ENCODE data around the gene TET1. TPM values are rescaled to one million over a fixed set of nuclear protein-coding genes. Genes with fewer than 3 reads are reported as not detected.

The TET1 gene
- total and polyA plus RNA-seq, 5 donors, result 0.32 to 5.2 (median 4.5) TPM

GRCh38 chr10:68550747-68551411 is 9.3 kb upstream of the TET1 start:
- 75% methylated on average over 5 of the region's 5 CpGs for WGBS
- H3K9me3 ChIP-seq (ENCODE audit: control insufficient read depth, low read length), result no peaks in the 10 kb centered on the region
- H3K4me3 ChIP-seq (ENCODE audit: low read length), result no peak overlapping the region
- intact Hi-C loops (cut with DNase I), result loop anchor here in 2 of 4 donors (10.0 kb wide), 2 partner anchors 174 to 344 kb away; partner anchors contain the start of gene CCAR1 (in 2 of the 2)
- DNase-seq (peak in 1 of 3 donors; percentile 22), ATAC-seq (peak; percentile 64 to 77)
- no peak overlapping the region for H3K27ac ChIP-seq (ENCODE audit: low read length)
- H3K4me1 ChIP-seq (ENCODE audit: control insufficient read depth, insufficient read depth, low read length), result no peaks in the 10 kb centered on the region
- no peaks in the 10 kb centered on the region for H3K27me3 ChIP-seq (ENCODE audit: control insufficient read depth, insufficient read depth)

- H3K27ac ChIP-seq (ENCODE audit: low read length), result no peak overlapping the region
- DNase-seq (no peak), ATAC-seq (no peak)
- intact Hi-C loops (cut with DNase I), result loop anchor here in 2 of 4 donors (10.0 kb wide), 2 partner anchors 172 to 342 kb away; partner anchors contain the start of gene CCAR1 (in 2 of the 2)
- no peak overlapping the region for H3K4me3 ChIP-seq (ENCODE audit: low read length)
- no peaks in the 10 kb centered on the region for H3K27me3 ChIP-seq (ENCODE audit: control insufficient read depth, insufficient read depth)
- no peaks in the 10 kb centered on the region for H3K4me1 ChIP-seq (ENCODE audit: control insufficient read depth, insufficient read depth, low read length)
- H3K9me3 ChIP-seq (ENCODE audit: control insufficient read depth, low read length), result no peaks in the 10 kb centered on the region
- 57% methylated on average over 6 of the region's 6 CpGs for WGBS
These were observed 7.0 kb upstream of the TET1 start for GRCh38 chr10:68553138-68553537.

- 86% methylated on average over 3 of the region's 3 CpGs for WGBS
- DNase-seq, result no peak
- Histone ChIP-seq H3K4me3 (ENCODE audit: low read length) (no peak overlapping the region), H3K4me1 (ENCODE audit: control insufficient read depth, insufficient read depth, low read length) (no peaks in the 10 kb centered on the region), H3K9me3 (ENCODE audit: control insufficient read depth, low read length) (no peaks in the 10 kb centered on the region), H3K27ac (ENCODE audit: low read length) (no peak overlapping the region), H3K27me3 (ENCODE audit: control insufficient read depth, insufficient read depth) (no peaks in the 10 kb centered on the region)
- intact Hi-C loops (cut with DNase I), result loop anchor here in 2 of 4 donors (10.0 kb wide), 2 partner anchors 171 to 341 kb away; partner anchors contain the start of gene CCAR1 (in 2 of the 2)
- ATAC-seq, result no peak
These were observed 6.5 kb upstream of the TET1 start for GRCh38 chr10:68553599-68553998.

GRCh38 chr10:68558478-68558877 is 1.7 kb upstream of the TET1 start:
- Histone ChIP-seq H3K27ac (ENCODE audit: low read length) (no peak overlapping the region), H3K4me1 (ENCODE audit: control insufficient read depth, insufficient read depth, low read length) (no peaks in the 10 kb centered on the region), H3K9me3 (ENCODE audit: control insufficient read depth, low read length) (no peaks in the 10 kb centered on the region), H3K4me3 (ENCODE audit: low read length) (no peak overlapping the region), H3K27me3 (ENCODE audit: control insufficient read depth, insufficient read depth) (no peaks in the 10 kb centered on the region)
- 98% methylated on average over 2 of the region's 2 CpGs for WGBS
- ATAC-seq, result no peak
- intact Hi-C loops (cut with DNase I), result loop anchor here in 2 of 4 donors (10.0 kb wide), 2 partner anchors 166 to 336 kb away; partner anchors contain the start of gene CCAR1 (in 2 of the 2)
- no peak for DNase-seq

DNA sequence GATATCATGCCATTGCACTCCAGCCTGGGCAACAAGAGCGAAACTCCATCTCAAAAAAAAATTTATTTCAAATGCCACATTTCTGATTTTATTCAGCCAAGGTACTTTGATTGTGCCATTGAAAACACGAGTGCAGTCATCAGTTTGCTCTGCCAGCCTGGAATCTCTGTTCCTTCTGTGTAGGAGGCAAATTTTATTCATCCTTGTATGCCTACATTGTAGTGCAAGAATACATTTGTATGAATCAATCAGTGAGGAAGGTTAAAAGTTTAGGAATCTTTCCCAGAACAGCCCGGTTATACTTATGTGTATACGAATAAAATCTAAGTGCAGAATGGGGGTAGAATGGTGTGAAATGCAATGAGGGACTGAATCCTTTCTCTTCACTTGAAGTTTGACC is 886 bp upstream of the TET1 start:
- WGBS, result 59% methylated on average over 4 of the region's 4 CpGs
- intact Hi-C loops (cut with DNase I), result loop anchor here in 2 of 4 donors (10.0 kb wide), 2 partner anchors 166 to 336 kb away; partner anchors contain the start of gene CCAR1 (in 2 of the 2)
- Histone ChIP-seq H3K9me3 (ENCODE audit: control insufficient read depth, low read length) (no peaks in the 10 kb centered on the region), H3K4me1 (ENCODE audit: control insufficient read depth, insufficient read depth, low read length) (no peaks in the 10 kb centered on the region), H3K4me3 (ENCODE audit: low read length) (no peak overlapping the region), H3K27ac (ENCODE audit: low read length) (no peak overlapping the region), H3K27me3 (ENCODE audit: control insufficient read depth, insufficient read depth) (no peaks in the 10 kb centered on the region)
- ATAC-seq (no peak), DNase-seq (no peak)

GRCh38 chr10:68559841-68560185 is 324 bp upstream of the TET1 start:
- DNase-seq (no peak), ATAC-seq (peak in 1 of 2 donors; percentile 11)
- no peaks in the 10 kb centered on the region for H3K9me3 ChIP-seq (ENCODE audit: control insufficient read depth, low read length)
- H3K4me3 ChIP-seq (ENCODE audit: low read length), result peak overlapping the region; percentile 83
- 3% methylated on average over 6 of the region's 6 CpGs for WGBS
- H3K27ac ChIP-seq (ENCODE audit: low read length), result no peak overlapping the region
- intact Hi-C loops (cut with DNase I), result loop anchor here in 2 of 4 donors (10.0 kb wide), 2 partner anchors 165 to 335 kb away; partner anchors contain the start of gene CCAR1 (in 2 of the 2)
- no peaks in the 10 kb centered on the region for H3K27me3 ChIP-seq (ENCODE audit: control insufficient read depth, insufficient read depth)
- H3K4me1 ChIP-seq (ENCODE audit: control insufficient read depth, insufficient read depth, low read length), result no peaks in the 10 kb centered on the region

DNA sequence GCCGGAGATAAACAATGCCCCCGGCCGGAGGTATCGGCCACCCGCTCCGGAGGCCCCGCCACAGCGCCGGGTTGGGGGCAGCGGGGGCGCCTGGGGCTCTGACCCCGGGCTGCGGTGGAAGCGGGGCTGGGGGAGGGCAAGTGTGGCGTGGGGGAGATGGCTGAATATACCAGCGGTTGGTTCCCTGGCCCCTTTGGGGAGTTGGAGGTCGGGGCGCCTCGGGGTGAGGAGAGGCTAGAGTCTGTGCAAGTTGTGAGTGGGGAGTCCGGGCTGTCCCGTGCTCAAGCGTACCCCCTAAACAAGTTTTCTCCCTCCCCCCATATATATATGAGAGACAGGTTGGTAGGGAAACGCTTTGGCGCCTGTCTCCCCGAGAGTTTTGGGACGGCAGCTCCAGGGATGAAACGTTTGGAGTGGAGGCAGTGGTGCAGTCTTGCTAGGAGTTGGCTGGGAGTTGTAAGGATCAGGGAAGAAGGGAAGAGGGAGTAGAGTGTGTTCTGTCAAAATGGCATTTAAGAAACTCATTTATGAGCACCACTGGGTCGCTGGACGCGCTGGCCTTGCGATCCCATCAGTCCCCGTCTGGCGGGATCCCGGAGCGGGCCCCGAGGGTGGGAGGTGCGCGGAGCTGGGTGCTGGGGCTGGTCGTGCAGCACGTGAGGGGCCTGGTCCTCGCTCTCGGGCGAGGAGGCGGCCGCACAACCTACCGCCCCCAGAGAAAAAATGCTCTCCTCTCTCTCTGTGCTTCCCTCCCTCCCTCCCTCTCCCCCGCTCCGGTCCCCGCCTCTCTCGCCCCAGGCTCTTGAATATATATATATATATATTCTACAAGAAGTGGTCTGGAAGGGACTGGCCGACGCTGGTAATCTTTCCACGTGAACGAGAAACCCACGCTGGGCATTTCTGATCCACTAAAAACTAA is 1.1 kb downstream of the TET1 start:
- H3K27ac ChIP-seq (ENCODE audit: low read length), result no peak overlapping the region
- H3K27me3 ChIP-seq (ENCODE audit: control insufficient read depth, insufficient read depth), result no peaks in the 10 kb centered on the region
- DNase-seq (peak; percentile 27 to 64 (median 58)), ATAC-seq (peak; percentile 53 to 70)
- H3K4me3 ChIP-seq (ENCODE audit: low read length), result peak overlapping the region; percentile 83
- no peaks in the 10 kb centered on the region for H3K9me3 ChIP-seq (ENCODE audit: control insufficient read depth, low read length)
- no peaks in the 10 kb centered on the region for H3K4me1 ChIP-seq (ENCODE audit: control insufficient read depth, insufficient read depth, low read length)
- WGBS, result 1% methylated on average over 54 of the region's 55 CpGs
- intact Hi-C loops (cut with DNase I), result no loop called here

GRCh38 chr10:68561865-68562649 is 1.9 kb downstream of the TET1 start:
- peak in 1 of 3 donors; percentile 47 for DNase-seq
- no peak overlapping the region for H3K27ac ChIP-seq (ENCODE audit: low read length)
- H3K4me3 ChIP-seq (ENCODE audit: low read length), result peak overlapping the region; percentile 83
- no peaks in the 10 kb centered on the region for H3K4me1 ChIP-seq (ENCODE audit: control insufficient read depth, insufficient read depth, low read length)
- 28% methylated on average over 28 of the region's 28 CpGs for WGBS
- intact Hi-C loops (cut with DNase I), result no loop called here
- no peaks in the 10 kb centered on the region for H3K9me3 ChIP-seq (ENCODE audit: control insufficient read depth, low read length)
- ATAC-seq, result peak; percentile 60 to 66
- no peaks in the 10 kb centered on the region for H3K27me3 ChIP-seq (ENCODE audit: control insufficient read depth, insufficient read depth)

DNA sequence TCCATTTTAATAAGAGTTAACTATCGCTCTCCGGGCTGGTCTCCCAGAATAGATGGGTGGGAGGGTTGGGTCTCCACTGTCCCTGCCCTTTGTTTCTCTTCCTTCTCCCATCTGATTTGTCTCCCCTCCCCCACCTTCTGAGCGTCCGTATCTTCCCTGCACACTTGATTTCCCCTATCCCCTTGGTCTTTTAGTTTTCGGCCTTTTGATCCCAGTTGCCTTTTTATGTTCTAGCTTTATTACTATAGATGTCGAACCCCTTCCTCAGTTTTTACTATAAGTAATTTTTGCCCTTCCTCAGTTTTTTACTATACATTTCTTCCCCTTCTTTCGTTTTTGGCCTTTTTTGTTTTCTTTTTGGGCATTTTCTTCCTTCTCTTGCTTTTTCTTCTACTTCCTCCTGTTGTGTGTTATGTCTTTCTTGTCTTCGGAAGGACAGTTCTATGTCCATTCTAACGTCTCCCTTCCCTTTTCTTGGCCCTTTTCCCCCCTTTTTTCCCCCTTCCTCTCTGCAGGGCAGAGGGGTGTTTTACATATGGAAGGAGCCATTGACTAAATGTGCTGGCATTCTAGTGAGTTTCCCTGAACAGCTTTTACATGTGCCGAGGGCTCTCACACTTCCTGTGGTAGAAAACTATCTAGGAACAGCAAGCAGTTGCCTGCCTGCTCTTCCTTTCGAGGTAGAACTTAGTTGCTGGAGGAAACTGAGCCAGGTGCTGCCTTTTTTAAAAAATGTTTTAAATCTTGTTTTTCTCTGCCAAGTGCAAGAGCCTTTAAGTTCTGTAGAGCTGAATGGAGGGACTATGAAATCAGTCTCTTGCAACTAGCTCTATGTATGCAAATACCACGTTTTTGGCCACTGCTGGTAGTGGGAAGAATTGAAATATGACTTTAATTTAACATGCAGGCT is 2.8 kb downstream of the TET1 start:
- Histone ChIP-seq H3K9me3 (ENCODE audit: control insufficient read depth, low read length) (no peaks in the 10 kb centered on the region), H3K4me1 (ENCODE audit: control insufficient read depth, insufficient read depth, low read length) (no peaks in the 10 kb centered on the region), H3K27me3 (ENCODE audit: control insufficient read depth, insufficient read depth) (no peaks in the 10 kb centered on the region), H3K4me3 (ENCODE audit: low read length) (peak overlapping the region; percentile 83), H3K27ac (ENCODE audit: low read length) (no peak overlapping the region)
- intact Hi-C loops (cut with DNase I), result no loop called here
- ATAC-seq (no peak), DNase-seq (no peak)
- 37% methylated on average over 12 of the region's 12 CpGs for WGBS

DNA sequence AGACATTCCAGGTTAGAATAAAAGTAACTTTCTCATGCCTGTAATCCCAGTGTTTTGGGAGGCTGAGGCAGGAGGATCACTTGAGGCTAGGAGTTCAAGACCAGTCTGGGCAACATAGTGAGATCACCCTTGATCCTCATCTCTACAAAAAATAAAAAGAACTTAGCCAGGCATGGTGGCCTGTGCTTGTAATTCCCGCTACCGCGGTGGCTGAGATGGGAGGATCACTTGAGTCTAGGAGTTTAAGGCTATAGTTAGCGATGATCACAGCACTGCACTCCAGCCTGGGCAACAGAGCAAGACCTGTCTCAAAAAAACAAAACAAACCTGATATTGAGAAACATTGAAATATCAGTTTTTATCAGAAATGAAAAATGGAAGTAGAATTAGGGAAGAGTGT is 4.6 kb downstream of the TET1 start:
- Histone ChIP-seq H3K9me3 (ENCODE audit: control insufficient read depth, low read length) (no peaks in the 10 kb centered on the region), H3K27ac (ENCODE audit: low read length) (no peak overlapping the region), H3K4me3 (ENCODE audit: low read length) (no peak overlapping the region), H3K4me1 (ENCODE audit: control insufficient read depth, insufficient read depth, low read length) (no peaks in the 10 kb centered on the region), H3K27me3 (ENCODE audit: control insufficient read depth, insufficient read depth) (no peaks in the 10 kb centered on the region)
- no peak for ATAC-seq
- intact Hi-C loops (cut with DNase I), result no loop called here
- DNase-seq, result no peak
- 70% methylated on average over 4 of the region's 4 CpGs for WGBS

Data from right cardiac atrium (tissue), 5 donors.